ENCODE measurements around the gene NOL3. TPM values are rescaled to one million over a fixed set of nuclear protein-coding genes. Genes with fewer than 3 reads are reported as not detected.

NOL3 gene
- total and polyA plus RNA-seq, 2 of the 13 experiments (the other 11 are each of a cell fraction or from before 2014, with no cell fraction given) = 5.7 to 20.5 TPM

GRCh38 chr16:67155295-67156142 is 14.8 kb upstream of the NOL3 start (continued):
- TF ChIP-seq GTF3A (CRISPR knock-in tag; conservative IDR thresholded peaks at IDR 0.05) (peak; percentile 62; the same call in 1 of the 2 replicates), ZNF543 (CRISPR knock-in tag; IDR thresholded peaks at IDR 0.05) (peak; percentile 76; the same call in 1 of the 2 replicates), ZSCAN9 (CRISPR knock-in tag; IDR thresholded peaks at IDR 0.05; ENCODE audit: borderline replicate concordance) (peak; percentile 46; the same call in 1 of the 2 replicates), HNRNPLL (IDR thresholded peaks at IDR 0.05; ENCODE audit: low read depth, low read length, poor library complexity, severe bottlenecking) (peak; percentile 91), ZMAT3 (CRISPR knock-in tag; conservative IDR thresholded peaks at IDR 0.05) (no peak), ZNF124 (CRISPR knock-in tag; IDR thresholded peaks at IDR 0.05) (peak; percentile 72; the same call in 1 of the 2 replicates), NONO (IDR thresholded peaks at IDR 0.05) (no peak), NONO (CRISPR knock-in tag; conservative IDR thresholded peaks at IDR 0.05) (peak; percentile 88), HDAC6 (IDR thresholded peaks at IDR 0.05; ENCODE audit: low read depth, low read length) (no peak), TBX2 (CRISPR knock-in tag; IDR thresholded peaks at IDR 0.05; ENCODE audit: borderline replicate concordance) (peak; percentile 38; the same call in 1 of the 2 replicates), ZNF766 (CRISPR knock-in tag; IDR thresholded peaks at IDR 0.05; ENCODE audit: borderline replicate concordance) (peak; percentile 53; the same call in 1 of the 2 replicates), ZEB1 (IDR thresholded peaks at IDR 0.05; ENCODE audit: insufficient replicate concordance, low read depth) (no peak), ZNF782 (CRISPR knock-in tag; IDR thresholded peaks at IDR 0.05; ENCODE audit: borderline replicate concordance) (peak; percentile 68; the same call in 1 of the 2 replicates), ZNF407 (CRISPR knock-in tag; IDR thresholded peaks at IDR 0.05; ENCODE audit: not compliant biosample characterization) (peak; percentile 7), MXD4 (CRISPR knock-in tag; IDR thresholded peaks at IDR 0.05) (peak; percentile 67; the same call in 1 of the 2 replicates)
